Small intestine (tissue), 7 donors: ENCODE measurements around the gene SULT1B1. TPM values are rescaled to one million over a fixed set of nuclear protein-coding genes. Genes with fewer than 3 reads are reported as not detected.
A peak's percentile ranks its signal among the peaks of the same experiment; 100 is the strongest.

Source experiments
- DNase-seq, 2 donors: peaks; one replicate each; pipeline versions ENCODE4 v3.0.0 to v3.0.0-alpha.2; 2013
- FAIRE-seq: peaks from 2 replicates; lab custom pipeline; 2012; peaks lifted over from hg19 to GRCh38; lab: Jason Lieb, UNC
- H3K27ac ChIP-seq, 3 donors: one replicate each; pipeline ENCODE4 v1.5.1; 2013; ENCODE audit warnings: low read length in 2 of 3, mild to moderate bottlenecking in 2 of 3, control low read depth in 1 of 3, inconsistent platforms in 1 of 3, low read depth in 1 of 3, moderate library complexity in 1 of 3
- H3K27me3 ChIP-seq, 3 donors: one replicate each; pipeline ENCODE4 v1.6.1; 2013; ENCODE audit warnings: low read length in 3 of 3, inconsistent platforms in 1 of 3; ENCODE audit not compliant: control insufficient read depth in 3 of 3, insufficient read depth in 3 of 3
- H3K36me3 ChIP-seq, 3 donors: one replicate each; pipeline ENCODE4 v1.6.1; 2013; ENCODE audit warnings: low read length in 3 of 3, inconsistent platforms in 1 of 3, low read depth in 1 of 3, mild to moderate bottlenecking in 1 of 3, moderate library complexity in 1 of 3; ENCODE audit not compliant: control insufficient read depth in 3 of 3, insufficient read depth in 2 of 3
- H3K4me1 ChIP-seq, 3 donors: one replicate each; pipeline ENCODE4 v1.6.1; 2013; ENCODE audit warnings: low read length in 2 of 3, inconsistent platforms in 1 of 3, low read depth in 1 of 3, mild to moderate bottlenecking in 1 of 3, moderate library complexity in 1 of 3; ENCODE audit not compliant: control insufficient read depth in 3 of 3, insufficient read depth in 2 of 3
- H3K4me3 ChIP-seq, 3 donors: one replicate each; pipeline ENCODE4 v1.5.1; 2013; ENCODE audit warnings: low read length in 3 of 3, control low read depth in 1 of 3, inconsistent platforms in 1 of 3, low read depth in 1 of 3, mild to moderate bottlenecking in 1 of 3, moderate library complexity in 1 of 3
- H3K9me3 ChIP-seq, 2 donors: one replicate each; pipeline ENCODE4 v1.6.1; 2013; ENCODE audit warnings: low read depth in 1 of 2, low read length in 1 of 2; ENCODE audit not compliant: control insufficient read depth in 2 of 2, insufficient read depth in 1 of 2
- WGBS, 3 donors: extraction: QIAGEN DNeasy Blood & Tissue Kit; methylation state at CpG; one replicate each; pipeline ENCODE4 v1.1.7; 2013; 5-methylcytosine and 5-hydroxymethylcytosine counted together
- polyA plus RNA-seq, 4 donors: library from polyadenylated mRNA; stranded (reverse) in 3 of 4; unstranded in 1 of 4; fragments of 200-250 nt in 3 of 4; fragments of 120-200 nt in 1 of 4; gene quantifications; one replicate each; pipeline versions ENCODE4 v1.2.1 to v1.2.3, GENCODE V29; 2013
- donor health status: healthy with polysubstance abuse.
- donor health status: control.
- donor health status: control.
- donor health status: Bipolar disorder and iron deficiency.
- donor health status: healthy.

SULT1B1 gene
- polyA plus RNA-seq, 4 donors, result 15.5 to 125 (median 61.3) TPM

DNA sequence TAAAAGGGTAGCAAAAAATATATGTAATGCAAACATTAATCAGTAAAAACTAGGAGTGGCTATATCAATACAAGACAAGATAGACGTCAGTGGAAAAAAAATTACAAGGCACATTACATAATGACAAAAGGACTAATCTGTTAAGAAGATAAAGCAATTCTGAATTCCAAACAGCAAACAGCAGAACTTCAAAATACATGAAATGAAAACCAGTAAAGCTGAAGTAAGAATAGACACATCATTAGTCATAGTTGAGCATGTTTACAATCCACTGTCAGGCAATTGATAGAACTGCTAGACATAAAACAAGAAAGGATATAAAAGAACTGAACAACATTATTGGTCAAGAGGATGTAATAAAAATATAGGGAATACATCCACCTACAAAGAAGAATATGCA lies 12.2 kb downstream of the SULT1B1 start:
- Histone ChIP-seq H3K36me3 (peaks cover 0 to 29% (median 12%) of the 10 kb centered on the region in 3 donors), H3K4me3 (no peak overlapping the region), H3K9me3 (peaks cover 5 to 45% of the 10 kb centered on the region in 2 donors), H3K4me1 (no peaks in the 10 kb centered on the region), H3K27me3 (no peaks in the 10 kb centered on the region), H3K27ac (no peak overlapping the region)
- FAIRE-seq (no peak), DNase-seq (peak in 1 of 2 donors; percentile 9)
- 18 to 49% (median 30%) methylated on average over 1 of the region's 1 CpG for WGBS, 3 donors

GRCh38 chr4:69744157-69744478 lies 16.3 kb downstream of the SULT1B1 start:
- no peak for DNase-seq

DNA sequence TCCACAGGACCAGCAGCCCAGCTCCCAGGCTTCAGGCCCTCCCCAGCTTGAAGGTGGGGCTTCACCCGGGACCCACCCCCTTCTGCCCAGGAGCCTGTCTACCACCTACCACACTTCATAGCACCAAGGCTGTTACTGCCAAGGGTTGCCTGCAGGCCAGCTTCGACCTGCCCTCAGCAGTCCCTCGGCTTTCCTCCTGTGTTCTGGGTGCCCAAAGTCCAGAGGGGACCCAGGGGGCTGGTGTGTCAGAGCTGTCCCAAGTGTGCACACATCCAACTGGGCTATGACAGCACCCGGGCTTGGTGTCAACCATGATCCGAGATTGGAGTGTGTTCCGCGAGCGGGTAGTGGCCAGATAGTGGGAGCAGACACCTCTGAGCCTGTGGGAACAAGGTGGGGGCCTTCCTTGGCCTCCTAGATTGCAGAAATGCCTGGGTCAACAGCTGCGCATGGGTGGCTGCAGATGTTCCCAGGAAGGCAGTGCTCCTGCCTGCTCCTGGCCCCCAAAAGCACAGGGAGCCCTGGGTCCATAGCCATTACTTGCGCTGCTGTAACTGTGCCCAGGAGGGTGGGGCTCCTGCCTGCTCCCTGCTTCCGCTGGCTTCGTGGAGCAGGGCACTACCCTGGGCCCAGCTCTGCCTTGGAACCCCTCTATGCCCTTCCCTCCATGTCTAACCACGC lies 16.8 kb downstream of the SULT1B1 start:
- WGBS, 3 donors, result 90 to 92% (median 92%) methylated on average over 13 of the region's 13 CpGs
- Histone ChIP-seq H3K27me3 (no peaks in the 10 kb centered on the region), H3K27ac (no peak overlapping the region), H3K36me3 (peaks cover 0 to 37% (median 9%) of the 10 kb centered on the region in 3 donors), H3K4me3 (no peak overlapping the region), H3K4me1 (no peaks in the 10 kb centered on the region), H3K9me3 (peaks cover 5 to 61% of the 10 kb centered on the region in 2 donors)
- no peak for FAIRE-seq
- no peak for DNase-seq

More at GRCh38 chr4:69744157-69744478, 16.3 kb downstream of the SULT1B1 start:
- Histone ChIP-seq H3K9me3 (peaks cover 5 to 56% of the 10 kb centered on the region in 2 donors), H3K27me3 (no peaks in the 10 kb centered on the region), H3K4me1 (no peaks in the 10 kb centered on the region), H3K36me3 (peaks cover 0 to 33% (median 9%) of the 10 kb centered on the region in 3 donors), H3K27ac (no peak overlapping the region), H3K4me3 (no peak overlapping the region)
- FAIRE-seq, result no peak
- 86 to 95% (median 94%) methylated on average over 11 of the region's 11 CpGs for WGBS, 3 donors

- 94 to 98% (median 94%) methylated on average over 9 of the region's 9 CpGs for WGBS, 3 donors
- H3K9me3 ChIP-seq, result peaks cover 5 to 60% of the 10 kb centered on the region in 2 donors
- no peaks in the 10 kb centered on the region for H3K27me3 ChIP-seq
- DNase-seq (no peak), FAIRE-seq (no peak)
- H3K36me3 ChIP-seq, result peaks cover 0 to 35% (median 6%) of the 10 kb centered on the region in 3 donors
- H3K4me1 ChIP-seq, result no peaks in the 10 kb centered on the region
- no peak overlapping the region for H3K27ac ChIP-seq
- no peak overlapping the region for H3K4me3 ChIP-seq
Measured at GRCh38 chr4:69742596-69742995, 17.8 kb downstream of the SULT1B1 start.

- Histone ChIP-seq H3K27ac (no peak overlapping the region), H3K27me3 (no peaks in the 10 kb centered on the region), H3K9me3 (peaks cover 4 to 35% of the 10 kb centered on the region in 2 donors), H3K4me1 (peaks cover 0 to 6% (median 0%) of the 10 kb centered on the region in 3 donors), H3K4me3 (no peak overlapping the region), H3K36me3 (peaks cover 0 to 33% (median 0%) of the 10 kb centered on the region in 3 donors)
- FAIRE-seq, result no peak
- WGBS, 3 donors, result 4 to 50% (median 5%) methylated on average over 1 of the region's 1 CpG
- DNase-seq, result no peak
Measured at GRCh38 chr4:69738872-69739271, 21.5 kb downstream of the SULT1B1 start.

DNA sequence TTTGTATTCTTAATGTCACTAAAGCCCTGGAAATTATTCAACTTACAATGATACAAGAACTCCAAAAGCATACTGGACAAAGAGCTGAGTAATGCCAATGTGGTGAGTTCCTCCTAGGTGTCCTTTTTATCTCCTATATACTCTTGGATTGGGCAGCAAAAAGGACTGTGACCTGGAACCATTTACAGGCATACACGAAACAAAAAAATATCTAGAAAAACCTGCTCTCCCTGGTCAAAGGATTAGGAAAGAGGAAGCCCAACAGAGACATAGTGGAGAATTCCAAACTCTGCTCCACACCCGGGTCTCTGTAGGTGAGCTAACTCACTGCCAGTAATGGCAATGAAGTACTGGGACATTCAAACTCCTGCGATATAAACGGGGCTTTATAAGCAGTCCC lies 25.3 kb downstream of the SULT1B1 start:
- no peak for DNase-seq
- FAIRE-seq, result no peak
- Histone ChIP-seq H3K27me3 (no peaks in the 10 kb centered on the region), H3K36me3 (peaks cover 0 to 22% (median 2%) of the 10 kb centered on the region in 3 donors), H3K4me1 (peaks cover 0 to 6% (median 0%) of the 10 kb centered on the region in 3 donors), H3K9me3 (peaks cover 0 to 15% of the 10 kb centered on the region in 2 donors), H3K4me3 (no peak overlapping the region), H3K27ac (no peak overlapping the region)
- 66 to 84% (median 67%) methylated on average over 4 of the region's 4 CpGs for WGBS, 3 donors

DNA sequence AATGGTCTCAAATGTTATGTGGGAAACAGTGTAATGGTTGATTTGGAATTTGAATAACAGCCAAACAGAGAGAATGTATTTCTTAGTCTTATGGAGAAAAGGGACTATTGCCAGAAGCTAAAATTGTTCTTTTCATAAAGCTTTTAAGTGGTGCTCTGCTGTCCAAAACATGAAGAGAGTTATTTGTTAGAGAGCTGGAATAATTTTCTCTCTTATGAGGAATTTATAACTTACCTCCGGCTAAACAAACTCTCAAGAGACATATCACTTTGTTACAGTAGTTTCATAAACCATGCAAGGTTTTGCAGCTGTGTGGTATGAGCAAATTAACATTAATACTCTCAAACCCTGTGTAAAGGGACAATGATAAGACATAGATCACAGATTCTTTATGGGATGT lies 28.6 kb downstream of the SULT1B1 start:
- H3K27me3 ChIP-seq, result no peaks in the 10 kb centered on the region
- H3K4me3 ChIP-seq, result no peak overlapping the region
- WGBS, 3 donors, result 49 to 83% (median 76%) methylated on average over 1 of the region's 1 CpG
- DNase-seq, result no peak
- no peak overlapping the region for H3K27ac ChIP-seq
- H3K36me3 ChIP-seq, result peaks cover 0 to 15% (median 2%) of the 10 kb centered on the region in 3 donors
- peaks cover 0 to 6% (median 0%) of the 10 kb centered on the region in 3 donors for H3K4me1 ChIP-seq
- no peaks in the 10 kb centered on the region for H3K9me3 ChIP-seq
- FAIRE-seq, result no peak

GRCh38 chr4:69731241-69731640 lies 29.2 kb downstream of the SULT1B1 start:
- WGBS, 3 donors, result 71 to 92% (median 73%) methylated on average over 1 of the region's 1 CpG
- Histone ChIP-seq H3K36me3 (peaks cover 0 to 14% (median 3%) of the 10 kb centered on the region in 3 donors), H3K27ac (no peak overlapping the region), H3K4me1 (peaks cover 0 to 6% (median 0%) of the 10 kb centered on the region in 3 donors), H3K4me3 (no peak overlapping the region), H3K27me3 (no peaks in the 10 kb centered on the region), H3K9me3 (no peaks in the 10 kb centered on the region)
- DNase-seq (no peak), FAIRE-seq (no peak)
